GM12878 (cell line): ENCODE results near the gene SLC5A2. TPM values are rescaled to one million over a fixed set of nuclear protein-coding genes. Genes with fewer than 3 reads are reported as not detected.
A peak's percentile ranks its signal among the peaks of the same experiment; 100 is the strongest.

ENCODE experiments used
- ATF2 ChIP-seq: IDR thresholded peaks from 2 replicates; pipeline ENCODE4 v1.6.1; 2012; ENCODE audit warnings: low read length, inconsistent platforms
- CREB1 ChIP-seq: IDR thresholded peaks from 2 replicates; pipeline ENCODE4 v1.6.1; 2012; ENCODE audit warnings: low read depth, mild to moderate bottlenecking, inconsistent platforms
- IKZF1 ChIP-seq: fragments of 450-650 bp; conservative IDR thresholded peaks from 2 replicates; pipeline ENCODE4 v1.6.1; 2017; ENCODE audit warnings: antibody characterized with exemption, mild to moderate bottlenecking
- KAT2A ChIP-seq: conservative IDR thresholded peaks from 2 replicates; pipeline ENCODE4 v1.6.1; 2011; ENCODE audit warnings: low read depth, low read length; ENCODE audit not compliant: control insufficient read depth
- MEF2B ChIP-seq: fragments of 450-650 bp; IDR thresholded peaks from 2 replicates; pipeline ENCODE4 v1.6.1; 2018; ENCODE audit warnings: mild to moderate bottlenecking, moderate library complexity; ENCODE audit not compliant: partially characterized antibody, poor library complexity, severe bottlenecking
- POLR2A ChIP-seq: IDR thresholded peaks from 2 replicates; pipeline ENCODE4 v1.6.1; 2011; ENCODE audit warnings: low read depth, mild to moderate bottlenecking, low read length
- POLR2AphosphoS2 ChIP-seq: IDR thresholded peaks from 2 replicates; pipeline ENCODE4 v1.6.1; 2011; ENCODE audit warnings: low read depth, mild to moderate bottlenecking, low read length, improper control_type of control experiment, moderate library complexity
- PRDM15 ChIP-seq: fragments of 450-650 bp; formaldehyde crosslinking; IDR thresholded peaks from 2 replicates; pipeline ENCODE4 v1.4.0; 2020; ENCODE audit warnings: mild to moderate bottlenecking, moderate library complexity
- SMC3 ChIP-seq: IDR thresholded peaks from 2 replicates; pipeline ENCODE4 v1.6.1; 2011; ENCODE audit warnings: low read length, improper control_type of control experiment, borderline replicate concordance
- ZBTB40 ChIP-seq: fragments of 450-650 bp; IDR thresholded peaks from 2 replicates; pipeline ENCODE4 v1.6.1; 2016; ENCODE audit warnings: mild to moderate bottlenecking, moderate library complexity, borderline replicate concordance
- ZZZ3 ChIP-seq: IDR thresholded peaks from 2 replicates; pipeline ENCODE4 v1.6.1; 2011; ENCODE audit warnings: low read depth; ENCODE audit not compliant: control insufficient read depth, insufficient read length
- polyA plus RNA-seq, 11 experiments: library from polyadenylated mRNA; depleted of rRNA in 4 of 11; unstranded in 6 of 11; stranded (reverse) in 5 of 11; fragments of >200 nt; fragmentation: Nextera tagmentation in 4 of 11; fragmentation: Illumina TruSeq in 1 of 11; extraction: Ambion mirVana in 4 of 11; extraction: Trizol in 1 of 11; gene quantifications; 1 replicate in 1 of 11; 2 replicates in 10 of 11; pipeline versions ENCODE4 v1.2.1 to v1.2.3, GENCODE V29; 2011 to 2016; ENCODE audit warnings: inconsistent platforms in 2 of 11, missing spikeins in 2 of 11, low read depth in 1 of 11
- total RNA-seq, 4 experiments: library from RNA; depleted of rRNA in 3 of 4; stranded (reverse); fragments of >200 nt in 3 of 4; fragmentation: Illumina TruSeq in 1 of 4; extraction: Trizol in 1 of 4; gene quantifications; 2 replicates each; pipeline versions ENCODE4 v1.2.1 to v1.2.3, GENCODE V29; 2013 to 2021

The SLC5A2 gene
- total and polyA plus RNA-seq, 10 of the 15 experiments (the other 5 are each of a cell fraction or from before 2014, with no cell fraction given) = 3.6 to 4.8 (median 4.4) TPM; not detected in 6

DNA sequence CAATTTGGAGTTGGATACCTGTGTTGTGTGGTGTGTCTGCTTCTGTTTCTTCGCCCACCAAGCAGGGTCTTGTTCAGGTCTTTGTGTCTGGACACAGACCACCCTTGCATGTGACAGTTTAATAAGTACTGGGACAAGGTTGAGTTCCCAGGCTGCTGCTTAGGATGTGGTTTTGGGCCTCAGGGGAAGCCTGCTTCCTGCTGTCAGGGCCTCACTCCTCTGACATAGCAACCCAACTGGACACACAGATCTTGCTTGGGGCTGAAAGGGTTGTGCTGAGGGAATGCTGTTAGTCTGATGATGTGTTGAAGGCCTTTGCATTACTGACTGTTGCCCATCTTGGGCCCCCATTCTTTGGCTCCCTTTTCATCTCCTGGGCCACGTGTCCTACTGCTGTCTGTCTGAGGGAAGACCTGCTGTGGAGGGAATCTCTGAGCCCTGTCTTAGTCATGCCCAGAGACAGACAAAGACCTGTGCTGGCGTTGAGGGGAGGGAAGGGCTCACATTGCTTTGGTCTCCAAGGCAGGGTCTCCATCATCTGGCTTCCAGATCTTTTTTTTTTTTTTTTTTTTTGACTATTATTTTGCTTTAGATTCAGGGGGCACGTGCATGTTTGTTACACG lies 15.7 kb upstream of the SLC5A2 start (continued):
- TF ChIP-seq MEF2B = peak; percentile 74
- 0 out of 2 replicates have a peak, but pooled peaks have one; percentile 13 for TF ChIP-seq CREB1
- no peak for TF ChIP-seq ZBTB40
- TF ChIP-seq ATF2 = no peak
- TF ChIP-seq ZZZ3 = no peak
- TF ChIP-seq POLR2A = 0 out of 2 replicates have a peak, but pooled peaks have one; percentile 28
- no peak for TF ChIP-seq IKZF1
- TF ChIP-seq PRDM15 (CRISPR knock-in tag) = no peak
- TF ChIP-seq POLR2AphosphoS2 = no peak
- TF ChIP-seq SMC3 = no peak
- TF ChIP-seq KAT2A = no peak
